Stimulated activated CD8-positive, alpha-beta memory T cell treated with anti-CD3 and anti-CD28 coated beads, Interleukin-15, amount 100 ng/mL, for 4 hours (primary cell): ENCODE results near the gene TBX15.

Source experiments
- DNase-seq, 2 donors: peaks; one replicate each; pipeline ENCODE4 v3.0.0-alpha.2; 2020; ENCODE audit warnings: low read depth in 2 of 2

TBX15 gene

DNA sequence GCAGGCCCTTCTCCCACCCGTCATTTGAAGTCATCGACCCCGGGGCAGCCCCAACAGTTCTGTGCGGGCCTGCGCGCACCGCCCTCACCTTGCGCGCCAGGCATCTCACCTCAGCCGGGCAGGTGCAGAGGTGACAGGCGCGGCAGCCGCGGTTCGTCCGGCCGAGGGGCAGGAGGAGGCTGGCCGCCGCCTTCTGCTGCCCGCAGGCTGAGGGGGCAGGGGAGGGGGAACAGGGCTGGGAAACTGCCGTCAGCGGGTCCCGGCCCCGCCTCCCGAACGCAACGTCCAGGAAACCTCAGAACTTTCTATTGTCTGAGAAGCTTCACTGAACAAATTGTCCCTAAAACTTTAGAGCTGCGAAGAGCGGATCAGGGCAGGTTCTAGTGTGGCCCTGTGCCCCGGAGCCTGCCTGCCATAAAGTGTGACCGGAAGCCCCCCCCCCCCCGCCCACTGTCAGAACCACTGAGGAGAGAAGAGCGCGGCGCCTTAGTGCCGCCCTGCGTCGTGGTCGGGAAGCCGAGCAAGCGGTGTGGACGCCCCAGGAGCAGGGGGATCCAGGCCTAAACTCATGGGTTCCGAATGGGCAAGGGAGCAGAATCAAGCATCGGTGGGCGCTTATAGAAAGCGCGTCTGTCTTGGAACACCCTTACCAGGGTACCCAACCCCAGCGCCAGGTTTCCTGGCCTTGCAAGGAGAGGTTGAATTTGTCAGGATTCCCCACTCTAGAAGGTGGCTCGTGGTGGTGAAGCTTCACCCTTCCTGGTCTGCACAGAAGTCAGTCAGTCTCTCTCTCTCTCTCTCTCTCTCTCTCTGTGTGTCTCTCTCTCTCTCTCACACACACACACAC lies 13.3 kb upstream of the TBX15 start:
- no peak for DNase-seq

DNA sequence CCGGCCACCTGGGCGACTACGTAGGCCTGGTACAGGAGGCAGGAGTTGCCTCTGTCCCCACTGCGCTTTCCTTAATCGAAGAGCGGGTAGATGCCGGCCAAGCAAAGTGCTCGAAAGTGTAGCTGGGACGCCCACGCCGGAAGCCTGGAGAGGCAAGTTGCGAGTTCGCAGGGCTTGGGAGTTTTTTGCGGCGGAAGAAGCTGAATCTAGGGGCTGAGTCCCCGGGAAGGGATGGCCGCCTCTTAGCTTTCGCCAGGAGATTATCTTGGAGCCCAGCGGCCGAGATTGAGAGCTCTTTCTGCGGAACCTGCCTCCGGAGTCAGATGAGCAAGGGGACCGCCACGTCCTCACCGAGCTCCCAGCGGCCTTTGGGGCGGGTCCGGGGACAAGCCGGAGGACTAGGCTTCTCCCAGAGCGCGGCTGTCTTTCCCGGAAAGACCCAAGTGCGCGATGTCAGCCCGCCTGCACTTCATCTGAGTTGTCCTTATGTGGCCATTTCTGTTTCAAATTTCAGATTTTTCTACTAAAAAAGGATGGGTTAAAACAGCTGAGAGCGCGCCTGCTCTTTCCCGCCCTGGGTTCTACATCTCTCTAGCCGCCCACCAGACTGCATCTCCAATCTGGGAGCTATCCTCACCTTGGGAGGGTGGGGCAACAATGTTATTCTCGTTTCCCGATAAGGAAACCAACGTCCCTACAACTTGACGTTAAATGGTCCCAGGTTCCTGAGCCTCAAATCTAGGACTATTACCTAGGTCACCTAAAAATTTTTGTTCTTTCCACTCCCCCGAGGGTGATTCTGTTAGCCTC lies 12.4 kb upstream of the TBX15 start:
- DNase-seq = no peak

DNA sequence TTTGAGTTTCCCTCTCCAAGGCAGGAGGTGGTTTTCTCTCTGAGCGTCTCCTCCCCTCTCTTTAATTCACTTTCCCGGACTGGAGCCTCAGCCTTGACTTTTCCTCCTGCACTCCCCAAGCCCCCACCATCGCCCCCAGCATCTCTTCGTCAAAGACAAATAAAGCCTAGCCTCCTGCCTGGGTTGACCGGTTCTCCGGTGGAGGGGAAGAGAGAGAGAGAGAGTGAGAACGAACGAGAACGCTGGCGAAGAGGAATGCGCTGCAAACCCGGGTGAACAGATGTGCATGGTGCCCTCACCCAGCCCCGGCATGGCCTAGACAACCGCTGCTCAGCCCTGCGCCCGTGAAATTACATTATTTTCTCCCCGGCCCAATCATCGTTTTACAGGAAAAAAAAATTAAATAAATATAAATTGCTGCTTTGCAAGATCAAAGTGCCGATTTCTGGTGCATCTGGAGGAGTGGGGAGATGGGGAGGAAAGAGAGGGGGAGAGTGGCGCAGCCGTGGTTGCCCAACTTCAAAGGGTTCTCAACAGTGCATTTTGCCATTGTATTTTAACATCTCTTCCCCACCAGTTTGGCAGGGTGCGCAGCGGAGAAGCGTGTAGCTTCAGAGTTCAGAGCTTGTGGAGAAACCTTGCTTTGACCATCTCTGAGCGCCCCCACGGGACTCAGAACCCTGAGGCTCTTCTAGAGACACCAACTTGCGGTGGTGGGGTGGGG lies 11.4 kb upstream of the TBX15 start:
- DNase-seq = no peak

DNA sequence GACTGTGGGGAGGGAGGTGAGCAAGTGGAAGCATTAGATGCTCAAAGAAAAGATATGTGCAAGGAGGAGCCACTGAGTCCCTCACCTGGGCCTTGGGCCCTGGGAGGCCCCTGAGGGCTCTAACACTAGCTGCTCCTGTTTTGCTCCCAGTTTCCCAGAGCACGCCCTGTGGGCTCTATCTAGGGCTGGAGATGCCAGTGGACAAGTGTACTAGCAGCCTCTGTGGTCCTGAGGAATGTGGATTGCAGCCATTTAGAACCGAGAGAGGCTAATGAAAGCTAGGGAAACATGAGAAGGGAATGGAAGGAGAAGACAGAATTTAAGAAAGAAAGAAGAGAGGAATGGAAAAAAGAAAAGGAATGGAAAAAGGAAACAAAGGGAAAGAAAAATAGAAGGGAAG lies 10.0 kb upstream of the TBX15 start:
- no peak for DNase-seq

DNA sequence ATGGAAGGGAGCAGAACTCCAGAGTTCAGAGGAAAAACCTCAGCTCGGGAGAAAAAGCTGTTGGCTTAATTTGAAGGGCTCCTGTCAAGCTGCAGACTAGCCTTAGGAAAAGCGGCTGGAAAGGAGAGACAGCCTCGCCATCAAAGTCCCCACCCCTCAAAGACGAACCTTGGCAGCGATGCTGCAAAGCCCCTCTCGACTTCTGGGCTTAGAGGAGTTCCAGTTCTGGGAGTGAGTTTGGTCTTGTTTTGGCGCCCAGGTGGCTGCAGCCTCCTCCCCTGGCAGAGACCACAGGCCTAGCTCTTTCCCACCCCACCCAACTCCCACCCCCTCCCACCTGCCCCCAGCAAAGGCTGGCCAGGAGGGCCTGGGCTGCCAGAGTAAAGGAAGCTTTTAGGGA lies 9.1 kb upstream of the TBX15 start:
- DNase-seq = no peak

DNA sequence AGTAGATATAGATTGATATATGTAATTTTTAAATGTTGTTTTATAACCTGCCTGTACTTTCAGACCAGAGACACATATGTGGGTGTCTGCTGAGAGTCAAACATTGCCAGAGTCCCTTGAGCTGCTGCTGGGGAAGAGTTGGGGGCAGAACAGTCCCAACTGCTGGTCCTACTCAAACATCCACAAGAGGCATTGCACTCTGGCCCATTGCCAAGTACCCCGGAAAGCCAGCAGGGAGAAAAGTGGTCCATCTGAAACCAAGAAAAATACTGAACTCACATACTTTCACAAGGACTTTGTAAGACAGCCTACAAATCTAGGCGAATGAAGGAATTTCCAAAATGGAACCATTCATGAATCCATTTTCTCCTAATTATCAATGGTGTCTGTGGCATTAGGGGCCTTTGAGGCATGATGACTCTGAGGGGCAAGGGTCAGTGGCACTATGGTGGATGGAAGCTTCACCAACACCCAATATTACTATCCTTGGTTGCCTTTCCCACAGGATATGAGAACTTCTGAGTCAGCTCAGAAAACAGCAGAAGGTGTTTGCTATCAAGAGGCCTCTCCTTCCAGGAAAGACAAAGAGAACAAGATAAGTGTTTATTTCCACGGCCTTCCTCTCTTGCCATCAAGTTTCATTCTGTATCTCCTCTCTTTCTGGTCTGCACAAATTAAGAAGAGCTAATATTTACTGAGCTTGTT lies 7.3 kb upstream of the TBX15 start:
- DNase-seq = no peak

DNA sequence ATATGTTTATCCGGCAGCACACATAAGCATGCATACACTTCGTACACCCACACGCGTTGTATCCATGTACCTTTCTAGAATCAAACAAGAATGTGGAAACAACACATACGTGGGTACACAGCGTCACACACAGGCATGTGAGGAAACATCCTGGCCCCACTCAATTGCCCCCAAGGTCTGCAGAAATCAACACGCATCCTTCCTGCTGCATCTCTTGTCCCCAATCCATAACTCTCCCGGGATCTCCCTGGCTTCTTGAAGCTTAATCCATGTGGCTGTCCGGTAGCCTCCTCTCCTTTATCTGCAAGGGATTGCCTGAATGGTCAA lies 5.5 kb upstream of the TBX15 start:
- no peak for DNase-seq

DNA sequence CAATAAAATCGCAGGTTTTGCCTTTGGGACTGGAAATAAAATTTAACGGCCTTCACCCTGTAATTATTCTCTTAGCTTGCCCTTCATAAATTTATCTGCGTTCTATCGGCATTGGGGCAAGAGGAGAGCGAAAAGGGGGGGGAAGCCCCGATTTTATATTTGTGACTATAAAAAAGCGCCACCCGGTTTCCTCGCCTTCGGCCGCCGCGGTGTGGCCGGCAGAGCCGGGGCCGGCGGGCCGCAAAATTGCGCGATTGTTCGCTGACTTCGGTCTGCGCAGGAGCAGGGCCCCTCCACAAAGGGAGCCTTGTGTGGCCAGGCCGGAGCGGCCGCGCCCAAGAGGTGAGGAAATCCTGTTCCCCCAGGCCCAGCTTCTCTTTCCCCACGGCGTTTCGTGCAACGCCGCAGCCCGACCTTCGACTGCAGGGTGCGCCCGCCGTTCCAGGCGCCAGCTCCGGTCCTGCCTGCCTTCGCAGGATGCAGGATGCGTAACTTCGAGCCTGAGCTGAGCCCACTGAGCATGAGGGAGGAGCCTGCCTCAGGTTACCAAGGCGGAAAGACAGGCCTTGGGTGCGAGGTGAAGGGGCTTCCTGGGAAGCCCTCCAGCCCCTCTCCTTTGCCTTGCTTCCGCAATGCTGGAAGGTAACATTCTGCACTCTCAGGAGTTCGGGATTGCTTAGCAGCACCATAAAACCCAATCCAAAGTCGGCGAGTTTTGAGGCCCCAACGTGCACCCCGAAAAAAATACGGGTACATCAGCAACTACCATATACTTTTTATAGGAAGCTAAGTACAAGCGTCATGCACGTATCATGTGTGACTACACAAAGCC lies 4.9 kb upstream of the TBX15 start:
- no peak for DNase-seq

DNA sequence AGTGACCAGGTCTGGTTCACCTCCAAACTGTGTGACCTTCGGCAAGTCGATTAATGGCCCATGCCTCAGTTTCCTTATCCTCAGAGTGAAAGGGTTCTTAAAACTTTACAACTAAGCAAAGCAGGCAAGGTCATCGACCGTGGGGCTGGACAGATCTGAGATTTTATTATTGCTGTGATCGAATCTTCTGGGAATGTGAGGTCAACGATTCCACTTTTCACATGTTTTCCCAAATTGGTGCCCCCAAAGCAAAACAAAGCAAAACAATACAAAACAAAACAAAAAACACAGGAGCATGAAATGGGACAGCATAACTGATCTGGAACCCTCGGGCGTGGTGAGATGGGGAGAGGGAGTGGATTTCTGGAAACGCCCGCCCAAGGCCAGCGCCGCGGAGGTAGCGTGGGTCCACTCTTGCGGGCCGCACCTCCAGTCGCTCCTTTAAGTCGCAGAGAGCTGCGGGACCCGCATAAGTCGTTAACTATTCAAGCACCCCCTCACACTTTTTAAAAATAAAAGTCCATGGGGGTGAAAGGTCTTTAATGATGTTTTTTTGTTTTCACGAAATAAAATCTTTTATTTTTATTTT lies 4.2 kb upstream of the TBX15 start:
- DNase-seq = no peak

DNA sequence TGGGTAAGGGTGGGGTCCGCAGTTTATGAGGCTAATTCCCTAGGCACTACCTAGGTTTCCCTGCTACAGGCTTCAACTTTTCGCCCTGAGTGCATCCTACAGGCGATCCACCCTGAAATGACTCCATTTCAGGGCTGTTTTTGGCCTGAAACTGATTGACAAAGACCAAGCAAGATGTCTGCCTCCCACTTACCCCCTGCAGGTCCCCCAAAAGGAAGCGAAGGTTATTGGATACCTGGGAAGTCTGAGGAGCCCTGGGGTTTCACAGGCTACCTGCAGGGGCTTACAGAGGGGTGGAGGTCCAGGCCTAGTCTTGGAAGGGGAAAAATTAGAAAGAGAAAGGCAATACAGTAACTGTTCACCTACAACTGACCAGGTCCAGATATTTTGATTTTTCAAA lies 3.3 kb upstream of the TBX15 start:
- no peak for DNase-seq

DNA sequence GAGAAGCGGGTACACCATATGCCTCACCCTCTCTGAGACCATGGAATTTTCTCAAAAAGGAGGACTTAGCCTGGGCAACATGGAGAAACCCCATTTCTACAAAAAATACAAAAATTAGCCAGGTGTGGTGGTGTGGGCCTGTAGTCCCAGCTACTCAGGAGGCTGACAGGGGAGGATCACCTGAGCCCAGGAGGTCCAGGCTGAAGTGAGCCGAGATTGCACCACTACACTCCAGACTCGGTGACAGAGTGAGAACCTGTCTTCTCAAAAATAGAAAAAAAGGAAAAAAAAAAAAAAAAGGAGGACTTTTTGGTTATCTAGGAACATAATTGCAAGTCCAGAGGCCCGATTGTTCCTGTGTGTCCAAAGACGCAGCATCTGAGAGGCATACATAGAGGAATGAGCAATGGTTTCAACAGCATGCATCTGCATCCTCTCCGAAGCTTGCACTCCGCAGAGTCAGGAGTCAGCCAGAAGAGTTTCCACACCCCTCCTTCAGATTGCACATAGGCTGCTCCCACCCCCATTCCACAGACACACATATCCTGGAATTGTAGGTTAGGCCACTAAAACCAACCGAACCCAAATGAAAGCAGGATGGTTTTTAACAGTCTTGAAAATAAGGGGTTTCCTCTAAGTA lies 2.5 kb upstream of the TBX15 start:
- DNase-seq = no peak

DNA sequence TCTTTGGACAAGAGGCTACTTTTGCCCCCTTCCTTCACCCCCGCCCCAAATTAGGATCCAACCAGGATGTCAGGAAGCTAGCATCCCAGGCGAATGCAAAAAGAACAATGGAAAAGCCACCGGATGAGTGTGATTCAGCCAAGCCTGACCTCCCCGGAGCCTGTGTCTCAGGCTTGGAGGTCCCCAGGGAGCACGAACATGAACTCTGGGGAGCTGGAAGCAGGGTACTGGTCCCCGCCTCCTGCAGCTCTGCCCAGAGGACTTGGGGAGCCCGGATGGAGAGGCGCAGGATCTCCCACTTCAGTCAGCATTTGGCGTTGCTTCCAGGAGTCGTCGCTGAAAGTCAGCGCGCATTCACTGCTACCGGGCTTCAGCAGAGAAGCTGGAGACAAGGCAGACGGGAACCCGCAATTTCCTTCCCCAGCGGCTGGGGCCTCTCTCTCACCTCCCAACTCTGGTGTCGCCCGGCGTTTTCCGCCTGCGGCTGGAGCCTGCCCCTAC lies 1.8 kb upstream of the TBX15 start:
- DNase-seq = no peak

DNA sequence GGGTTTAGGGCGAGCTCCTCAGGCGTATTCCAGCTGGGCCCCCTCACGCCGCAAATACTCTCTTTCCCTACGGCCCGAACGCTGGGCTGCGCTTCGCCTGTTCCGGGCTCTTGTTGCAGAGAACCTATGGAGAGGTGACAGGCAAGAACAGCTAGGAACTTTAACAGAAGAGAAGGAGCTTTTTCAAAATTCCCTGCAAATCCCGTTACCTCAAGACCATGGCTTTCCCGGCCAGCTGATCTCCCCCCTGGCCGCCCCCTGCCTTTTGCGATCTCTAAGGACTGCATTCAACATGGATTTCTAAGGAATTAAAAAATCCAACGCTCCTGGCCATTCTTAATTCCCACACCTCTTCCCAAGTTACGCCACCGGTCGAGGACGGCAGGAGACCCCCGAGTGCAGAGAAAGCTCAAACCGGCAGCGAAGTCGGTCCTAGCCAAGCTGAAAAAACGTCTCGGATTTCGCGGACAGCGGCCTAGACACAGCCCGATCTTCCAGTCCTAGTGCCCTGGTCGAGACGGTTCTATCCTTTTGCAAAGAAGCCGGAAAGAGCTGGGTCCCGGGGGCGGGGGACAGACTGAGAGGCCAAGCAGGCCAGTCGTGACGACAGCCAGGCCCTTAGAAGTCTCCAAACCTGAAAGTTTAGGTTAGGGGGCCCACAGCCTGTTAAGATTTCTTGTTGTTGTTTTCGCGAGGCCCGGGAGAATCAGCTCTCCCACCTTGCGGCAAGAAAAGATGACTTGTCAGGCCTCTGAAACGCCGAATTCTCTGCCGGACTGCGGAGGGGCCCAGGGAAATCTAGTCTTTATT lies 1.1 kb upstream of the TBX15 start:
- DNase-seq = no peak

DNA sequence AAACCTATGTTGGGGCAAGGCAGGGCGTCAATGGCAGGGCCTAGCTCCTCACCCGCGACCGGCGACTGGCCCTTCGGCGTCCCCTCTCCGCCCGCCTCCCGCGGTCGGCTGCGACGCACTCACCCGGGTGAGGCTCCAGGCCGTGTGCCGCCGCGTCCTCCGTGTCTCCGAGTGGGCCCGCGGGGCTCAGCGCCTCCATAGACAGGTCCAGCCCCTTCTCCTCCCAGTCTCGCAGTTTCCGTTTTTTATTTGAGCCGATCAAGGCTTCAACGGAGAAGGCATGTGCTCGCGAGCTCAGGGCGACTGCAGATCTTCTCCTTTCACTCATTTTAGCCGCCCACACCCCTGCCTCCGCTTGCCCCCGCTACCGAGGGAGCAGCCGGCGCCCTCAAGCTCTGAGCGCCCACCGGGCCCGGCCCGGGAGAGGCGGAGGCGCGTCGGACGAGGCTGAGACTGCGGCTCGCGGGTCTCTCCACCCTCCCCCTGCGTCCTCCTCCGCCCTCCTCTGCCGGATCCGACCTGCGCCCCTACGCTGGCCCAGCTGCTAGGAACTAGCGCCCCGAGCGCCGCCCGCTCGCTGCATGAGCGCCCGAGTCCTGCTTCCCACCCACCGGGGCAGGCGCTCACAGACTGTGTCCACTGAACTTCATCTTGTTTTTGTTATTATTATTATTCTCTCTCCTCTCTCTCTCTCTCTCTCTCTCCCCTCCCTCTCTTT lies 516 bp downstream of the TBX15 start:
- DNase-seq = no peak

DNA sequence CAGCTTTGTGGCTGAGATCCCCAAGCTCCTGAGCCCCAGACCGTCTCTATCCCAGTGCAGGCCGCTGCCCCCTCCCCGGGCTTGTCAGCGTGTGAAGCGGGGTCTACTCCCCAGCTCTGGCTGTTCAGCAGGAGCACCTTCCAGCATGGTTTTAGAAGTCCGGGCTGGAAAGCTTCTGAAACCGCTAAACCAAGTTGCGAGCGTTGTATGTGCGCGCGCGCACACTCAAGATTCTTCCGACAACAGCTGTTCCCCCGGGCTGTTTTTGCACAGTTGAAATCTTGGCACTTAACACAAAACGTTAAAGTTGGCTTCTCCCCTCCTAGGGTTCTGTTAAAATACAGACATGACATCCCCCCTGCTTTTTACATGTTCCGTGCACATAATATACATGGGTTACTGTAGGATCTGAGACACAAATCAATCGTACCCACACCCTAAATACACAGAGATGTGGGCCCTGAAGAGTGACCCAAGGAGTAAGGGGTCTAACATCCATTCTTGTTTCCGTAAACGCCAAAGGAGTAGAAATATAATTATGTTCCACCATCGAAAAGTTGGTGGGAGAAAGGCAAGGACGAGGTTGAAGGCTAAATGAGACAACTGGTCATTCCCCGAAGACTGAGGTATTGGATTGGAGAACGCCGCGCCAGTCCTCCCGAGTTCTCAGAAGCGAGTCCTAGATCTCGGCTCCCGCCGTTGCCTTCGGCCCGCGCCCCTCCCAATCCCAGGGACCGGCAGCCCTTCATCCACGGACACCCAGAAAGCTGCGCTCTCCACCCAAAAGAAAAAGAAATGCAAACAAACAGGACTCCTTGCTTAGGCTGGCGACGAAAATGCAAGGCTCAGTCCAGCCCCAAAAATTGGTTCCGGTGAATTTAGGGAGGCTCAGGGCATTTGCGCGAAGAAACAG lies 1.3 kb downstream of the TBX15 start:
- DNase-seq = no peak

DNA sequence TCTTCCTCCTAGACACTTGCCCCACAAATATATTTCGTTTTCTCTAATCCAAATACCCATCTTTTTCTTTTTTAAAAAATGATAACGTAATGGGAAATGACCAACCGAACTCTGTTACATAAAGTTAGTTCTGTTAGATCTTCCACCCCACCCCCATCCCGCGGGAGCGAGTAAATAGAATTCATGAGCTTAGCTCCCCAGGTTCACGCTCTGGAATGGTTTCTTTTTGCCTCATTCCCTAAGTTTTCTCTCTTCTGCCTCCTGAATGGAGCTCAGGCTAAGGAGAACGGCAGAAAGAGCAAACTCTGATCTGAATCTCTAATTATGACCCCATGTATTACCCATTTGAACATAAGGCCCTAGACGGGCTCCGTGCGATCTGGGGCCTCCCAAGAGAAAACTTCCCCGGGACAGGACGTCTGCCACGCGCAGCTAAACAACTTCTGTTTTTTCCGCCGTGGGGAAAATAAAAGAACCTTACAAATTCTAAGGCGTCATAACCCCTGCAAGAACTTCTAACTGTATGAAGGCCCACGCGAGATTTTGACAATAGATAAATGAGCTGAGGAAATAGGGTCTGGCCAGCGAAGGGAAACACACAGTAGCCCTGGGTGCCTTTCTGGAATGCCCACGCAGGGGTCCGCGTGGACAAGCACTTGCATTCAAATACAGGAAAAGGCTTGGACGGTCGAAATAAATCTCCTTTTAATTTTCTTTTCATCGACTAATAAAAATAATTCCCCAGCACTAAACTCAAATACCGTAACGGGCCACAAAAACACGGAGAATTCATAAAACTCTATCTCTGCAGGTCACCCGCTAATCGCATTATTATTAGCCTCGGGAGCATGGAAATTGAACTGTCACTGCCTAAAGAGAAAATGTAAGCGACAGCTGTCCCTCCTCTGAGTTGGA lies 2.2 kb downstream of the TBX15 start:
- no peak for DNase-seq
